ENCODE data around the gene COX6A1. TPM values are rescaled to one million over a fixed set of nuclear protein-coding genes. Genes with fewer than 3 reads are reported as not detected.

COX6A1 gene
- total and polyA plus RNA-seq, 4 experiments from 2014 or later = 144 to 1,220 (median 493) TPM

GRCh38 chr12:120470150-120470784, 32.4 kb downstream of the COX6A1 start:
- no peaks in the 10 kb centered on the region for H3K9me3 ChIP-seq (ENCODE audit: control insufficient read depth in 1 of 2, low read length in 2 of 2)
- peaks cover 5% of the 10 kb centered on the region for H3K36me3 ChIP-seq (ENCODE audit: insufficient read depth, low read length)
- no peaks in the 10 kb centered on the region for H3K27me3 ChIP-seq (ENCODE audit: insufficient read depth, low read length)
- peaks cover 40% of the 10 kb centered on the region for H3K4me1 ChIP-seq (ENCODE audit: insufficient read depth, low read length)
- Mint-ChIP-seq H3K27me3 (no peaks in the 10 kb centered on the region), H3K9me3 (no peaks in the 10 kb centered on the region), H3K4me1 (peaks cover 10 to 60% (median 31%) of the 10 kb centered on the region in 4 donors), H3K4me3 (peak overlapping the region; percentile 87 to 94 (median 91)), H3K27ac (peak overlapping the region in 6 of 7 donors; percentile 61 to 97 (median 91)), H3K36me3 (peaks cover 8 to 26% of the 10 kb centered on the region in 2 donors)
- ChIA-PET POLR2A (ENCODE audit: partially characterized antibody) (interaction anchor here (0.8 to 4.1 kb wide), 12 partner anchors 10 to 270 kb away, joined by 3 to 42 read pairs (median 13); partner anchors contain the start of genes COQ5, COX6A1, DYNLL1 and GATC), CTCF (ENCODE audit: partially characterized antibody) (interaction anchor here (0.8 to 15.8 kb wide), 14 partner anchors 10 to 269 kb away, joined by 3 to 187 read pairs (median 4); partner anchors contain the start of genes COX6A1, DYNLL1, GATC and POP5)
- peak overlapping the region; percentile 79 for H3K27ac ChIP-seq (ENCODE audit: low read depth, low read length)
- intact Hi-C loops (cut with micrococcal nuclease) = no loop called here
- DNase-seq = no peak
- peak overlapping the region; percentile 73 to 75 for H3K4me3 ChIP-seq (ENCODE audit: low read length in 2 of 2)

DNA sequence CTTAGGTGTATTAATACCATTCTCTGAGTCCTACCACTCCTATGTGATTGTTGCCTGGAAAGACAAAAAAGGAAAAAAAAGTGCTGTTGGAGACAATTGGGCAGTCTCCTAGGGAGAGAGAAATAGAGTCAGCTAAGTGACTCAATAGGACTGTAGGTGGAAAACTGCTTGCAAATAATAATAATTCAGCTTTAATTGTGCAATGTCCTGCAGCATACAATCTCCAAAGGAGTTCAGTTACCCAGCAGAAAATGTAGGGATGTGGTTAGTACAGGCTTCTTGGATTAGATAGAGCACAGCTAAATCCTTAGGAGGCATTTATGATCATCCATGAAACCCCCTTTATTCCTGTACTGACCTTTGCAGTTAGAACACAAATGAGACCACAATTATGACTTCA, 34.6 kb downstream of the COX6A1 start:
- Histone ChIP-seq H3K9me3 (ENCODE audit: control insufficient read depth in 1 of 2, low read length in 2 of 2) (no peaks in the 10 kb centered on the region), H3K27me3 (ENCODE audit: insufficient read depth, low read length) (no peaks in the 10 kb centered on the region), H3K36me3 (ENCODE audit: insufficient read depth, low read length) (no peaks in the 10 kb centered on the region), H3K4me3 (ENCODE audit: low read length in 2 of 2) (no peak overlapping the region), H3K4me1 (ENCODE audit: insufficient read depth, low read length) (peaks cover 22% of the 10 kb centered on the region), H3K27ac (ENCODE audit: low read depth, low read length) (no peak overlapping the region)
- no peaks in the 10 kb centered on the region for H3K27me3 Mint-ChIP-seq
- no peak overlapping the region for H3K27ac Mint-ChIP-seq
- peaks cover 3 to 7% of the 10 kb centered on the region in 2 donors for H3K36me3 Mint-ChIP-seq
- no peaks in the 10 kb centered on the region for H3K9me3 Mint-ChIP-seq
- no peak overlapping the region for H3K4me3 Mint-ChIP-seq
- ChIA-PET CTCF (ENCODE audit: partially characterized antibody) (interaction anchor here (1.2 to 15.8 kb wide), 2 partner anchors 20 to 21 kb away, joined by 4 to 187 read pairs; partner anchors contain the start of genes GATC and TRIAP1), POLR2A (ENCODE audit: partially characterized antibody) (interaction anchor here (2.8 kb wide), 1 partner anchor 23 kb away, joined by 19 read pairs; the partner anchor contains the start of gene DYNLL1)
- H3K4me1 Mint-ChIP-seq = peaks cover 4 to 38% (median 17%) of the 10 kb centered on the region in 4 donors
- no peak for DNase-seq
- intact Hi-C loops (cut with micrococcal nuclease) = no loop called here

DNA sequence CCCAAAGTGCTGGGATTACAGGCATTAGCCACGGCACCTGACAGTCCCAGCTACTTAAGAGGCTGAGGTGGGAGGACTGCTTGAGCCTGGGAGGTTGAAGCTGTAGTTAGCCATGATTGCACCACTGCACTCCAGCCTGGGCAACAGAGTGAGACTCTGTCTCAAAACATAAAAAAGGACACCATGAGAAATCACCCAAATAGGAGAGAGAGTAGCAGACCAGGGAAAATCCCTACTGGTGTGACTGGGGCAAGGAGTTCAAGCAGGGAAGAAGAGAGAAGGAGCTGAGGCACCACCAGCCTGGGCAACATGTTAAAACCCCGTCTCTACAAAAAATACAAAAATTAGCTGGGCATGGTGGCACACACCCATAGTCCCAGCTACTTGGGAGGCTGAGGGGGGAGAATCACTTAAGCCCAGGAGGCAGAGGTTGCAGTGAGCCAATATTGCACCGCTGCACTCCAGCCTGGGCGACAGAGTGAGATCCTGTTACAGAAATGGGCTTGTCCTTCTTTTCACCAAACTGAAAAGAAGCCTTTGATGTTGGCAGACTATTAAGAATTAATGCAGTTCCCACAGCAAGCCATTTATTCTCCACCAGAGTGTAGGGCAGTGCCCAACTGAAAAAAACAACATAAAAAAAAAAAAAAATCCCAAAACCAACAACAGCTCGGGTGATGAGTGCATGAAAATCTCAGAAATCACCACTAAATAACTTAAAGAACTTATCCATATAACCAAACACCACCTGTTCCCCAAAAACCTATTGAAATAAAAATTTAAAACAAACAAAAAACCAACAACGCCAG, 36.1 kb downstream of the COX6A1 start:
- POLR2A ChIA-PET (ENCODE audit: partially characterized antibody) = interaction anchor here (2.8 kb wide), 1 partner anchor 21 kb away, joined by 19 read pairs; the partner anchor contains the start of gene DYNLL1
- DNase-seq = no peak
- Mint-ChIP-seq H3K9me3 (no peaks in the 10 kb centered on the region), H3K36me3 (peaks cover 0 to 3% of the 10 kb centered on the region in 2 donors), H3K27me3 (no peaks in the 10 kb centered on the region), H3K4me3 (no peak overlapping the region), H3K4me1 (peaks cover 3 to 26% (median 9%) of the 10 kb centered on the region in 4 donors), H3K27ac (peak overlapping the region in 1 of 7 donors; percentile 42)
- H3K27ac ChIP-seq (ENCODE audit: low read depth, low read length) = no peak overlapping the region
- H3K27me3 ChIP-seq (ENCODE audit: insufficient read depth, low read length) = no peaks in the 10 kb centered on the region
- intact Hi-C loops (cut with micrococcal nuclease) = no loop called here
- no peak overlapping the region for H3K4me3 ChIP-seq (ENCODE audit: low read length in 2 of 2)
- H3K36me3 ChIP-seq (ENCODE audit: insufficient read depth, low read length) = no peaks in the 10 kb centered on the region
- H3K9me3 ChIP-seq (ENCODE audit: control insufficient read depth in 1 of 2, low read length in 2 of 2) = no peaks in the 10 kb centered on the region
- CTCF ChIA-PET (ENCODE audit: partially characterized antibody) = interaction anchor here (15.8 kb wide), 1 partner anchor 23 kb away, joined by 187 read pairs; the partner anchor contains the start of genes GATC and TRIAP1
- peaks cover 11% of the 10 kb centered on the region for H3K4me1 ChIP-seq (ENCODE audit: insufficient read depth, low read length)

GRCh38 chr12:120474616-120474960, 36.7 kb downstream of the COX6A1 start:
- no peak overlapping the region for H3K4me3 ChIP-seq (ENCODE audit: low read length in 2 of 2)
- no peaks in the 10 kb centered on the region for H3K9me3 ChIP-seq (ENCODE audit: control insufficient read depth in 1 of 2, low read length in 2 of 2)
- no peaks in the 10 kb centered on the region for H3K36me3 ChIP-seq (ENCODE audit: insufficient read depth, low read length)
- ChIA-PET POLR2A (ENCODE audit: partially characterized antibody) (interaction anchor here (2.8 kb wide), 1 partner anchor 21 kb away, joined by 19 read pairs; the partner anchor contains the start of gene DYNLL1), CTCF (ENCODE audit: partially characterized antibody) (interaction anchor here (0.6 to 15.8 kb wide), 3 partner anchors 20 to 1891 kb away, joined by 3 to 187 read pairs (median 3); partner anchors contain the start of genes GATC and TRIAP1)
- H3K27ac ChIP-seq (ENCODE audit: low read depth, low read length) = no peak overlapping the region
- intact Hi-C loops (cut with micrococcal nuclease) = no loop called here
- Mint-ChIP-seq H3K27ac (peak overlapping the region in 2 of 7 donors; percentile 23 to 42), H3K4me3 (no peak overlapping the region), H3K9me3 (no peaks in the 10 kb centered on the region), H3K4me1 (peaks cover 5 to 28% (median 11%) of the 10 kb centered on the region in 4 donors), H3K36me3 (peaks cover 0 to 3% of the 10 kb centered on the region in 2 donors), H3K27me3 (no peaks in the 10 kb centered on the region)
- peaks cover 12% of the 10 kb centered on the region for H3K4me1 ChIP-seq (ENCODE audit: insufficient read depth, low read length)
- H3K27me3 ChIP-seq (ENCODE audit: insufficient read depth, low read length) = no peaks in the 10 kb centered on the region
- no peak for DNase-seq

DNA sequence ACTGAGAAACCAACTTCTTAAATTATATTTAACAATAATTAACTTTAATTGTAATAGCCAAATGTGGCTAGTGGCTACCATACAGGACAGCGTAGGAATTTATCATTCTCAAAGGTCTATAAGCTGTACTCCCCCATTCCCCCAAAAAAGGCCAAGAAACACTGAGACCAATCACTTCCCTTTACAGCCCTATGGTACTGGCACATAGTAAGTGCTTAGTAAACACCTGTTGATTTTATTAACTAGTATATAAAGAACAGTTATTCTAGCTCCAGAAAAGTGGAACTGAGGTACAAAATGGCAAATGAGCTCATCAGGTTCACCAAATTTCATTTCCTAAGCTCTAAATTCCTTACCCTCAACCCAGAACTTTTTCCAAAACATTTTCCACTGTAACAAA, 37.7 kb downstream of the COX6A1 start:
- CTCF ChIA-PET (ENCODE audit: partially characterized antibody) = interaction anchor here (0.9 to 15.8 kb wide), 2 partner anchors 19 to 24 kb away, joined by 4 to 187 read pairs; partner anchors contain the start of genes GATC and TRIAP1
- peaks cover 4 to 30% (median 10%) of the 10 kb centered on the region in 4 donors for H3K4me1 Mint-ChIP-seq

DNA sequence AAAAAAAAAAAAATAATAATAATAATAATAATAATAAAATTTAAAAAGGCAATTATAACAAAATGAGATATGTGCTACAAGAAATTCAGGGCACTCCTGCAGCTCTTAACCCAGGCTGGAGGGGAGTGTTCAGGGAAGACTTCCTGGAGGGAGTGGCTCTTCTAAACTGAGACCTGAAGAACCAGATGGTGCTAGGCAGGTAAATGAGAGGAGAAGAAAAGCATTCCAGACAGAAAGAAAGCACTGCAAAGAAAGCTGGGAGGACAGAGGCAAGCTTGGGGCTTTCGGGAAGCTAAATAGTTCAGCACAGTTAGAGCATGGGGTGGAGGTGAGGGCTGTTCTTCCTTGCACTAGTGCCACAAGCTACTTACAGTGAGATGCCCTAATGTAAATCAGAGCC, 41.5 kb downstream of the COX6A1 start:
- DNase-seq = no peak
- POLR2A ChIA-PET (ENCODE audit: partially characterized antibody) = interaction anchor here (1.1 to 2.4 kb wide), 3 partner anchors 10 to 17 kb away, joined by 3 to 13 read pairs (median 3); partner anchors contain the start of genes DYNLL1 and SRSF9
- H3K36me3 Mint-ChIP-seq = no peaks in the 10 kb centered on the region
- Histone ChIP-seq H3K27ac (ENCODE audit: low read depth, low read length) (no peak overlapping the region), H3K36me3 (ENCODE audit: insufficient read depth, low read length) (no peaks in the 10 kb centered on the region), H3K9me3 (ENCODE audit: control insufficient read depth in 1 of 2, low read length in 2 of 2) (no peaks in the 10 kb centered on the region), H3K4me1 (ENCODE audit: insufficient read depth, low read length) (peaks cover 22% of the 10 kb centered on the region), H3K4me3 (ENCODE audit: low read length in 2 of 2) (no peak overlapping the region), H3K27me3 (ENCODE audit: insufficient read depth, low read length) (no peaks in the 10 kb centered on the region)
- no peaks in the 10 kb centered on the region for H3K9me3 Mint-ChIP-seq
- H3K4me1 Mint-ChIP-seq = peaks cover 7 to 29% (median 15%) of the 10 kb centered on the region in 4 donors
- intact Hi-C loops (cut with micrococcal nuclease) = no loop called here
- CTCF ChIA-PET (ENCODE audit: partially characterized antibody) = interaction anchor here (0.7 to 2.5 kb wide), 3 partner anchors 10 to 307 kb away, joined by 3 to 11 read pairs (median 5); partner anchors contain the start of gene SRSF9
- H3K4me3 Mint-ChIP-seq = peak overlapping the region in 1 of 8 donors; percentile 3
- H3K27me3 Mint-ChIP-seq = no peaks in the 10 kb centered on the region
- peak overlapping the region in 5 of 7 donors; percentile 16 to 92 (median 76) for H3K27ac Mint-ChIP-seq

More for the DNA sequence above, 37.7 kb downstream of the COX6A1 start:
- H3K9me3 Mint-ChIP-seq = no peaks in the 10 kb centered on the region
- H3K27ac Mint-ChIP-seq = peak overlapping the region in 2 of 7 donors; percentile 29 to 30
- H3K36me3 ChIP-seq (ENCODE audit: insufficient read depth, low read length) = no peaks in the 10 kb centered on the region
- no peak overlapping the region for H3K4me3 Mint-ChIP-seq
- H3K27me3 ChIP-seq (ENCODE audit: insufficient read depth, low read length) = no peaks in the 10 kb centered on the region
- H3K9me3 ChIP-seq (ENCODE audit: control insufficient read depth in 1 of 2, low read length in 2 of 2) = no peaks in the 10 kb centered on the region
- no peak for DNase-seq
- H3K4me1 ChIP-seq (ENCODE audit: insufficient read depth, low read length) = peaks cover 14% of the 10 kb centered on the region
- H3K27me3 Mint-ChIP-seq = no peaks in the 10 kb centered on the region
- no peak overlapping the region for H3K27ac ChIP-seq (ENCODE audit: low read depth, low read length)
- H3K36me3 Mint-ChIP-seq = no peaks in the 10 kb centered on the region
- POLR2A ChIA-PET (ENCODE audit: partially characterized antibody) = interaction anchor here (0.8 kb wide), 1 partner anchor 20 kb away, joined by 3 read pairs; the partner anchor contains the start of gene DYNLL1
- intact Hi-C loops (cut with micrococcal nuclease) = no loop called here
- no peak overlapping the region for H3K4me3 ChIP-seq (ENCODE audit: low read length in 2 of 2)
